DMS 273 (cell line): ENCODE data around the gene POLR1E.
A peak's percentile ranks its signal among the peaks of the same experiment; 100 is the strongest.

Source experiments
- DNase-seq: peaks from one replicate; lab custom pipeline; 2025; ENCODE audit not compliant: unreplicated experiment; lab: John Stamatoyannopoulos, UW

POLR1E gene

DNA sequence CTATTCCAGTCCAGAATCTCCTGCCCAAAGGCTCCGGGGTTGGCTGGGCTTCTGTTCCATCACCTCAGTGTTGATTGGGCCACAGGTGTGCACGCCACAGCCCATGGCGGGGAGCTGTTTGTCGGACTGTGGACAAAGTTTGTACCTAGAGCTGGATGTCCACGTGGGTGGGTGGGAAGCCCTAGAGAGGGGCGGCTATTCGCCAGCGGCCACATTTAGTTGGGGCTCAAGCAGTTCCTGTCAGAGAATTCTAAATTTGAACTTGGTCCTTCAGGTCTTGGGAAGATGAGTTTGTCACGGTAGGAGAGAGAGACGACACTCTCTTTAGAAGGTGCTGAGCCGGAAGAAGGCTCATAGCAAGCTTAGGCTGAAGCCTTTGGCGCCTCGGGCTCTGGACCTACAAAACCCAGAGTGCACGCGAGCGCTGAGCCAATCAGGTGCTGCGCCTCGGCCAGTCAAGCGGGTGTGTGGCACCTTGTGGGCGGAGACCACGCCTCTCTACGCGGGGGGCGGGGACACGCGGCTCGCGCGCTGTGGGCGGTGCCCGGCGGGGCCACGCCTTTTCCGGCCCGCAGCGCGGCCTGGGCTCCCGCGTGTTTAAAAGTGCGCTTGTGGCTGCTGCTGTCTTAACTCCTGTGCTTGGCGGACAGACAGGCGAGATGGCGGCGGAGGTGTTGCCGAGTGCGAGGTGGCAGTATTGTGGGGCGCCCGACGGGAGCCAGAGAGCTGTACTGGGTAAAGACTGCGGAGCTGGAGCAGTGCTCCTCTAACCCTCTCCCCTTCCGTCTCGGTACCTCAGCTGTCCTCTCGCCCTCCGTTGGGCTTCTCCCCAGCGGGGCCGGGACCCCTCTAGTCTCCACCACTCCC, at the start of gene POLR1E:
POLR1E (plus strand) TSS at position 560 of the 867 bp plus-strand sequence; CDS start at position 660, 100 bp downstream.
- DNase-seq: peak; percentile 97

GRCh38 chr9:37436540-37436939, 49.2 kb upstream of the POLR1E start:
- DNase-seq: no peak

GRCh38 chr9:37437010-37437409, 48.7 kb upstream of the POLR1E start:
- DNase-seq: no peak

DNA sequence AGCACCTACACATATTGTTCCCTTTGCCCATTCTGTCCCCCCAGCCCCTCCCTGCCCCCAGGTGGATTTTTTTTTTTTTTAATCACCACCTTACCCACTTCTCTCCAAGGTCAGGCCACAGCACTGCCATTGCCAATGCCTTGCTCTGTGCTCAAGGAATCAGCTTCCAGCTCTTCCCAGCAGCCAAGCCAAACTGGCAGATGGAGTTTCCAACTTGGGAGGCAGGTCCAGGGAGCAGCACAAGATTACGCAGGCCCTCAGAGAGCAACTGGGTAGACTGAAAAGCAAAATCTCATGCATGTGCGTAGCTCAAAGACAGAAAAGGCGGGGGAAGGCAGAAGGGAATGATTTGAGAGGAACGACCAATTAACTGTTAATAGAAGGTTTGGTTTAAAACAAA, 48.1 kb upstream of the POLR1E start:
- DNase-seq: peak; percentile 20

DNA sequence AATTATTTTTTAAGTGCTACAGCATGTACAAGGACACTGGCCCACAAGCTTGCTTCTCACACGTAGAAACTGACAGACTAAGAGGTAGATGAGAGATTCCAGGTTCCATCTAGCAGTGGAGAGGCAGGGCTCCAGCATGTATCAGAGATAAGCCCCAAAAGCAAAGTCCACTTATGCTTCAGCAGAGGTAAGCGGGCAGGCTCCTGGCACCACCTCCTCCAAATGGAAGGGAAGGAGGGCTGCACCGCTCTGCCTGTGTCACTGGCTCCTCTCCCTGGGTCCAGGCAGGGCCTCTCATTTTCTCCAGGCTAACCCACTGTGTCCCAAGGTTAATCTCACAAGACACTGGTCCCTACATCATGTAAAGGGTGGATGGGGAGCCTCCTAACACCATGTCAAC, 47.4 kb upstream of the POLR1E start:
- no peak for DNase-seq

GRCh38 chr9:37441776-37442370, 43.9 kb upstream of the POLR1E start:
- no peak for DNase-seq

DNA sequence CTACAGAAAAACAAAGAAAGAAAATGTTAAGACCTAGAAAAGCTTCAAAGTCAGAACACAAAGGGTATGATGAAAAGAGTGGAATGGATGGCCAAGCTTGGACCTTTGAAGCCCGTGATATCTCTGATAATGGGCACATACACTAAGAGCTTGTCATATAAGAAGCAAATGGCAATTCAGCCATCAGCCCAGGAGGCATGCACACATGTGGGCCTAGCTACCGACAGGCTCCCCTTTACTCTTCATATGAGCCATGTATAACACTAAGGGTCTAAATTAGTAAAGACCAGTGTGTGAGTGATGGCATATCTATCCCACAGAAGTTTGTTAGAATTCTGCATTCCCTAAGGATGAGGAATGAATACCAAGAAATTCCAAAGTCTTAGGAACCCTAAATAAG, 43.2 kb upstream of the POLR1E start:
- no peak for DNase-seq

GRCh38 chr9:37443566-37443965, 42.2 kb upstream of the POLR1E start:
- no peak for DNase-seq

GRCh38 chr9:37444890-37445289, 40.9 kb upstream of the POLR1E start:
- no peak for DNase-seq

- DNase-seq: no peak
Observed at GRCh38 chr9:37445832-37446231, 39.9 kb upstream of the POLR1E start.

DNA sequence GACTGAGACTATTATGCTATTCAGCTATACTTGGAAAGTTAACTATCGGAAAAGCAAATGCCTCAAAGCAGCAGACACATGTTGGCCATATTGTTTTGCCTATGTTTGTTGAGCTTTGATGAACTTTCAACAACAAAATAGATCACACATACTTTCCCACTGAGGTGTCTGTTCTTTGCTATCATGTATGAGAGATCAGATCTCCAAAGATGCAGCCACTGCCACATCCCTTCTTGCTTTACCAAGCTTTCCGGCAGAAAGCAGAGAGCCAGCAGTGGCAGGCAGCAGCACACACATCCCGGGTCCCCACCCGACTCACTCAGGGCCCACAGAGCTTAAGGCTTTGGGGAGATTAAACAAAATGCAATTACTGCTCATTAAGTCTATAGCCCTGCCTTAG, 39.3 kb upstream of the POLR1E start:
- DNase-seq: no peak

DNA sequence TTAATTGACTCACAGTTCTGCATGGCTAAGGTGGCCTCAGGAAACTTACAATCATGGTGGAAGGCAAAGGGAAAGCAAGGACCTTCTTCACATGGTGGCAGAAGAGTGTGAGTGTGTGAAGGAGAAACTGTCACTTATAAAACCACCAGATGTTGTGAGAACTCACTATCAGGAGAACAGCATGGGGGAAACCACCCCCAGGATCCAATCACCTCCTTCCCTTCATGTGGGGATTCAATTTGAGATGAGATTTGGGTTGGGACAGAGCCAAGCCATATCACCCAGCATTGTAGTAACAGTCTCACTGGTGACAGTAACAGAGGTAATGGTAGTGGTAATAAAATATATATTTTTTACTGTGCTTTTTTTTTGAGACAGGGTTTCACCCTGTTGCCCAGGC, 38.6 kb upstream of the POLR1E start:
- DNase-seq: no peak

- DNase-seq: no peak
Observed at GRCh38 chr9:37449862-37450632, 35.7 kb upstream of the POLR1E start.

GRCh38 chr9:37451628-37452027, 34.1 kb upstream of the POLR1E start:
- no peak for DNase-seq

DNA sequence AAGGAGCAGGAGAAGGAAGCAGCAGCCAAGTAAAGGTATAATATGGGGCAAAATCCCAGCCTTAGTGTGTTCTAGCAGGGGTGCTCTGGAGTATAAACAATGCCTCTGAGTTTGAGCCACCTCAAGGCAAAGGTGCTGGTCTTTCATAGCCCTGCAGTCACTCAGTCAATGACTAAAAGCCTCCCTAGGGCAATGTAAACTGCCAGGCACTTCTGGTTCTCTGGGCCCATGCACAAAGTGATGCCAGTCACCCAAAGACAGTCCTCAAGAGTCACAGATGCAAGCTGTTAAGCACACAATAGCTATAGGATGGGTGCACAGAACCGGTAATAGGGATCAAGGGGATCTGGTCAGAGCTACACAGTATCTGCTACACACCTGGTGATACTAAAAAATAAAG, 33.1 kb upstream of the POLR1E start:
- no peak for DNase-seq

GRCh38 chr9:37453827-37454226, 31.9 kb upstream of the POLR1E start:
- DNase-seq: no peak

DNA sequence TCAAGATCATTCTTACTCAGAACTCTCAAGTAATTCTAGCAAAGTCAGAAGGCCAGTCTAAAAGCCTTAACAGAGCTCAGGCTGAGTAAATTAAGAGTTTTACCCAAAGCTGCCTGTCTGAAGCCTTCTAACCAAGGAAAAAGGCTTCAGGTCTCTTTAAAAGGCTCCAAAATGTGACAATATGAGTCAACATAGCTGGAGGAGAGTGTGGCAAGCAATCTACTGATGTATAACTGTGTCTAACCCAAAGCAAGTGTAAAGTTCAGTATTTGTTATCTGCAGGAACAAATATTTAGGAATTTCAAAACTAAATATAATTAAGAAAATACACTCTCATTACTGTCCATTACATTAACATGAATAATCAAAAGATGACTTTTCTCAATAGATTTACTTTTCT, 31.5 kb upstream of the POLR1E start:
- DNase-seq: no peak

GRCh38 chr9:37455884-37456647, 29.7 kb upstream of the POLR1E start:
- DNase-seq: no peak

GRCh38 chr9:37456817-37457216, 28.9 kb upstream of the POLR1E start:
- DNase-seq: no peak

- no peak for DNase-seq
Observed at GRCh38 chr9:37464006-37464405, 21.7 kb upstream of the POLR1E start.
